Testis (tissue), 2 donors: Measurements from ENCODE around the gene PRKN.

ENCODE experiments used
- CTCF ChIP-seq, 3 experiments: fragments of 450-650 bp in 2 of 3; fragments of 200-600 bp in 1 of 3; sonication (generic) in 1 of 3; IDR thresholded peaks; one replicate each; pipeline ENCODE4 v1.5.1; 2016 to 2019; ENCODE audit warnings: antibody characterized with exemption in 3 of 3, mild to moderate bottlenecking in 2 of 3, moderate library complexity in 1 of 3
- POLR2A ChIP-seq: fragments of 450-650 bp; IDR thresholded peaks from one replicate; pipeline ENCODE4 v1.6.1; 2017; ENCODE audit warnings: antibody characterized with exemption, mild to moderate bottlenecking, moderate library complexity

GRCh38 chr6:162680367-162680766, 47.2 kb downstream of the PRKN start:
- TF ChIP-seq CTCF (IDR thresholded peaks at IDR 0.05) (no peak), POLR2A (no peak)
